Measurements from ENCODE around the gene ARAF. TPM values are rescaled to one million over a fixed set of nuclear protein-coding genes. Genes with fewer than 3 reads are reported as not detected.

The ARAF gene
- total and polyA plus RNA-seq, 2 of the 13 experiments (the other 11 are each of a cell fraction or from before 2014, with no cell fraction given) = 18.0 to 33.1 TPM

DNA sequence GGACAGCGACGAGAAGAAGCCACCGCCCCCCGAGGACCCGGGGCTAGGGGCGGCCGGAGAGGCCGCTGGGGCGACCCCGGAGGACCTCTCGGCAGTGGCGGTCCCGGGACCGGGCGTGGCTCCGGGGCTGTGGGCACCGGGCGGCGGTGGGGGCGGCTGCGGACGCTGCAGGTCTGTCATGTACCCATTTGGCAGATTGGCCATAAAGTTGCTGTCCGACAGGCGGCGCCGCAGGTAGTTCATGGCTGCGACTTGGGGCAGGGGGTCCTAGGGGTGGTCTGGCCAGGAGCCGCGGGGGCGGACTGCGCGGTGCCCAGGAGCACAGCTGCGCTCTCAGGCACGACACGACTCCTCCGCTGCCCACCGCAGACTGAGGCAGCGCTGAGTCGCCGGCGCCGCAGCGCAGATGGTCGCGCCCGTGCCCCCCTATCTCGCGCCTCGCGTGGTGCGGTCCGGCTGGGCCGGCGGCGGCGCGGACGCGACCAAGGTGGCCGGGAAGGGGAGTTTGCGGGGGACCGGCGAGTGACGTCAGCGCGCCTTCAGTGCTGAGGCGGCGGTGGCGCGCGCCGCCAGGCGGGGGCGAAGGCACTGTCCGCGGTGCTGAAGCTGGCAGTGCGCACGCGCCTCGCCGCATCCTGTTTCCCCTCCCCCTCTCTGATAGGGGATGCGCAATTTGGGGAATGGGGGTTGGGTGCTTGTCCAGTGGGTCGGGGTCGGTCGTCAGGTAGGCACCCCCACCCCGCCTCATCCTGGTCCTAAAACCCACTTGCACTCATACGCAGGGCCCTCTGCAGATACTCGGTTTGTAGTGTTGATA lies 58.7 kb downstream of the ARAF start, which contains the start of gene SYN1 (continued):
- TF ChIP-seq PRMT3 (CRISPR knock-in tag; IDR thresholded peaks at IDR 0.05; ENCODE audit: borderline replicate concordance, low read depth) (no peak), ARID2 (CRISPR knock-in tag; IDR thresholded peaks at IDR 0.05; ENCODE audit: borderline replicate concordance) (no peak), FOXA1 (IDR thresholded peaks at IDR 0.05) (no peak), FOXA1 (CRISPR knock-in tag; IDR thresholded peaks at IDR 0.05) (no peak), ZKSCAN5 (CRISPR knock-in tag; IDR thresholded peaks at IDR 0.05) (no peak), YEATS4 (CRISPR knock-in tag; IDR thresholded peaks at IDR 0.05; ENCODE audit: borderline replicate concordance) (0 out of 2 replicates have a peak, but pooled peaks have one; percentile 34), ZNF234 (CRISPR knock-in tag; conservative IDR thresholded peaks at IDR 0.05) (no peak), ZNF235 (CRISPR knock-in tag; IDR thresholded peaks at IDR 0.05; ENCODE audit: borderline replicate concordance) (no peak), ZNF136 (CRISPR knock-in tag; IDR thresholded peaks at IDR 0.05; ENCODE audit: low read depth) (no peak), NFYB (CRISPR knock-in tag; IDR thresholded peaks at IDR 0.05) (no peak), ZZZ3 (CRISPR knock-in tag; IDR thresholded peaks at IDR 0.05; ENCODE audit: borderline replicate concordance) (no peak), POLR2G (IDR thresholded peaks at IDR 0.05; ENCODE audit: low read depth, low read length) (no peak), ZSCAN30 (CRISPR knock-in tag; IDR thresholded peaks at IDR 0.05) (no peak)
- TF ChIP-seq, protein P1, sequence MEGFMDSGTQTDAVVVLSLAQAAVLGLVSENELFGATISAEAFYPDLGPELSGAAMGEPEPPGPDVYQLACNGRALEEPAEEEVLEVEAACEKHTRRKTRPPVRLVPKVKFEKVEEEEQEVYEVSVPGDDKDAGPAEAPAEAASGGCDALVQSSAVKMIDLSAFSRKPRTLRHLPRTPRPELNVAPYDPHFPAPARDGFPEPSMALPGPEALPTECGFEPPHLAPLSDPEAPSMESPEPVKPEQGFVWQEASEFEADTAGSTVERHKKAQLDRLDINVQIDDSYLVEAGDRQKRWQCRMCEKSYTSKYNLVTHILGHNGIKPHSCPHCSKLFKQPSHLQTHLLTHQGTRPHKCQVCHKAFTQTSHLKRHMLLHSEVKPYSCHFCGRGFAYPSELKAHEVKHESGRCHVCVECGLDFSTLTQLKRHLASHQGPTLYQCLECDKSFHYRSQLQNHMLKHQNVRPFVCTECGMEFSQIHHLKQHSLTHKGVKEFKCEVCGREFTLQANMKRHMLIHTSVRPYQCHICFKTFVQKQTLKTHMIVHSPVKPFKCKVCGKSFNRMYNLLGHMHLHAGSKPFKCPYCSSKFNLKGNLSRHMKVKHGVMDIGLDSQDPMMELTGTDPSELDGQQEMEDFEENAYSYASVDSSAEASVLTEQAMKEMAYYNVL (CRISPR knock-in tag; IDR thresholded peaks at IDR 0.05; ENCODE audit: borderline replicate concordance) = no peak
- TF ChIP-seq, protein P2, sequence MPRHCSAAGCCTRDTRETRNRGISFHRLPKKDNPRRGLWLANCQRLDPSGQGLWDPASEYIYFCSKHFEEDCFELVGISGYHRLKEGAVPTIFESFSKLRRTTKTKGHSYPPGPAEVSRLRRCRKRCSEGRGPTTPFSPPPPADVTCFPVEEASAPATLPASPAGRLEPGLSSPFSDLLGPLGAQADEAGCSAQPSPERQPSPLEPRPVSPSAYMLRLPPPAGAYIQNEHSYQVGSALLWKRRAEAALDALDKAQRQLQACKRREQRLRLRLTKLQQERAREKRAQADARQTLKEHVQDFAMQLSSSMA (CRISPR knock-in tag; IDR thresholded peaks at IDR 0.05) = no peak
- TF ChIP-seq, protein P3, sequence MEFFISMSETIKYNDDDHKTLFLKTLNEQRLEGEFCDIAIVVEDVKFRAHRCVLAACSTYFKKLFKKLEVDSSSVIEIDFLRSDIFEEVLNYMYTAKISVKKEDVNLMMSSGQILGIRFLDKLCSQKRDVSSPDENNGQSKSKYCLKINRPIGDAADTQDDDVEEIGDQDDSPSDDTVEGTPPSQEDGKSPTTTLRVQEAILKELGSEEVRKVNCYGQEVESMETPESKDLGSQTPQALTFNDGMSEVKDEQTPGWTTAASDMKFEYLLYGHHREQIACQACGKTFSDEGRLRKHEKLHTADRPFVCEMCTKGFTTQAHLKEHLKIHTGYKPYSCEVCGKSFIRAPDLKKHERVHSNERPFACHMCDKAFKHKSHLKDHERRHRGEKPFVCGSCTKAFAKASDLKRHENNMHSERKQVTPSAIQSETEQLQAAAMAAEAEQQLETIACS (CRISPR knock-in tag; IDR thresholded peaks at IDR 0.05) = peak; percentile 86
- TF ChIP-seq, protein P4, sequence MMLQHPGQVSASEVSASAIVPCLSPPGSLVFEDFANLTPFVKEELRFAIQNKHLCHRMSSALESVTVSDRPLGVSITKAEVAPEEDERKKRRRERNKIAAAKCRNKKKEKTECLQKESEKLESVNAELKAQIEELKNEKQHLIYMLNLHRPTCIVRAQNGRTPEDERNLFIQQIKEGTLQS (CRISPR knock-in tag; IDR thresholded peaks at IDR 0.05) = peak; percentile 81
- TF ChIP-seq, protein P5, sequence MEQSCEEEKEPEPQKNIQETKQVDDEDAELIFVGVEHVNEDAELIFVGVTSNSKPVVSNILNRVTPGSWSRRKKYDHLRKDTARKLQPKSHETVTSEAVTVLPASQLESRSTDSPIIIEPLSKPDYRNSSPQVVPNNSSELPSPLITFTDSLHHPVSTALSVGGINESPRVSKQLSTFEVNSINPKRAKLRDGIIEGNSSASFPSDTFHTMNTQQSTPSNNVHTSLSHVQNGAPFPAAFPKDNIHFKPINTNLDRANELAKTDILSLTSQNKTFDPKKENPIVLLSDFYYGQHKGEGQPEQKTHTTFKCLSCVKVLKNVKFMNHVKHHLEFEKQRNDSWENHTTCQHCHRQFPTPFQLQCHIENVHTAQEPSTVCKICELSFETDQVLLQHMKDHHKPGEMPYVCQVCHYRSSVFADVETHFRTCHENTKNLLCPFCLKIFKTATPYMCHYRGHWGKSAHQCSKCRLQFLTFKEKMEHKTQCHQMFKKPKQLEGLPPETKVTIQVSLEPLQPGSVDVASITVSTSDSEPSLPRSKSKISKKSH (CRISPR knock-in tag; IDR thresholded peaks at IDR 0.05; ENCODE audit: borderline replicate concordance) = no peak
- TF ChIP-seq, protein P6, sequence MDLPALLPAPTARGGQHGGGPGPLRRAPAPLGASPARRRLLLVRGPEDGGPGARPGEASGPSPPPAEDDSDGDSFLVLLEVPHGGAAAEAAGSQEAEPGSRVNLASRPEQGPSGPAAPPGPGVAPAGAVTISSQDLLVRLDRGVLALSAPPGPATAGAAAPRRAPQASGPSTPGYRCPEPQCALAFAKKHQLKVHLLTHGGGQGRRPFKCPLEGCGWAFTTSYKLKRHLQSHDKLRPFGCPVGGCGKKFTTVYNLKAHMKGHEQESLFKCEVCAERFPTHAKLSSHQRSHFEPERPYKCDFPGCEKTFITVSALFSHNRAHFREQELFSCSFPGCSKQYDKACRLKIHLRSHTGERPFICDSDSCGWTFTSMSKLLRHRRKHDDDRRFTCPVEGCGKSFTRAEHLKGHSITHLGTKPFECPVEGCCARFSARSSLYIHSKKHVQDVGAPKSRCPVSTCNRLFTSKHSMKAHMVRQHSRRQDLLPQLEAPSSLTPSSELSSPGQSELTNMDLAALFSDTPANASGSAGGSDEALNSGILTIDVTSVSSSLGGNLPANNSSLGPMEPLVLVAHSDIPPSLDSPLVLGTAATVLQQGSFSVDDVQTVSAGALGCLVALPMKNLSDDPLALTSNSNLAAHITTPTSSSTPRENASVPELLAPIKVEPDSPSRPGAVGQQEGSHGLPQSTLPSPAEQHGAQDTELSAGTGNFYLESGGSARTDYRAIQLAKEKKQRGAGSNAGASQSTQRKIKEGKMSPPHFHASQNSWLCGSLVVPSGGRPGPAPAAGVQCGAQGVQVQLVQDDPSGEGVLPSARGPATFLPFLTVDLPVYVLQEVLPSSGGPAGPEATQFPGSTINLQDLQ (CRISPR knock-in tag; IDR thresholded peaks at IDR 0.05) = no peak
